B cell (primary cell): Measurements from ENCODE around the gene ATCAY. TPM values are rescaled to one million over a fixed set of nuclear protein-coding genes. Genes with fewer than 3 reads are reported as not detected.

Source experiments
- ATAC-seq: fragments of 200-7000 bp; cut with Tn5 transposase; one replicate; pipeline ENCODE4 v1.10.0; 2021; ENCODE audit warnings: low read depth, mild to moderate bottlenecking, moderate number of reproducible peaks, moderate library complexity
- CTCF ChIA-PET: fragments of 350-600 bp; sonication (Branson Sonifier 250); formaldehyde crosslinking; loops from one replicate; lab custom pipeline; 2021; ENCODE audit warnings: antibody characterized with exemption, inconsistent platforms; lab: Charles Lee
- POLR2A ChIA-PET: fragments of 350-600 bp; sonication (Branson Sonifier 250); formaldehyde crosslinking; loops from one replicate; lab custom pipeline; 2021; ENCODE audit warnings: antibody characterized with exemption; lab: Charles Lee
- DNase-seq: peaks from one replicate; pipeline ENCODE4 v3.0.0; 2013
- H2AFZ ChIP-seq: 2 replicates; pipeline ENCODE4 v1.6.1; 2012; ENCODE audit warnings: mild to moderate bottlenecking, low read depth, low read length; ENCODE audit not compliant: insufficient read depth, poor library complexity, severe bottlenecking
- H3K27ac ChIP-seq, 2 donors: 1 replicate in 1 of 2; 2 replicates in 1 of 2; pipeline ENCODE4 v1.5.1; 2012 to 2013; ENCODE audit warnings: low read length in 2 of 2, mild to moderate bottlenecking in 2 of 2, moderate library complexity in 1 of 2
- H3K27me3 ChIP-seq, 4 experiments: fragments of 200-600 bp in 1 of 4; sonication (generic) in 1 of 4; replicated peaks in 1 of 4; 1 replicate in 2 of 4; 2 replicates in 2 of 4; pipeline versions ENCODE4 v1.6.1 to v1.7.0; 2013 to 2016; ENCODE audit warnings: low read length in 3 of 4, mild to moderate bottlenecking in 2 of 4, mixed read lengths in 1 of 4, moderate library complexity in 1 of 4; ENCODE audit not compliant: insufficient read depth in 4 of 4, control insufficient read depth in 3 of 4; ENCODE audit errors: control extremely low read depth in 1 of 4
- H3K36me3 ChIP-seq, 2 experiments: replicated peaks in 1 of 2; 1 replicate in 1 of 2; 2 replicates in 1 of 2; pipeline versions ENCODE4 v1.6.1 to v1.7.1; 2013; ENCODE audit warnings: low read length in 1 of 2; ENCODE audit not compliant: insufficient read depth in 2 of 2, control insufficient read depth in 1 of 2; ENCODE audit errors: control extremely low read depth in 1 of 2, extremely low read depth in 1 of 2
- H3K4me1 ChIP-seq, 2 donors: fragments of 200-600 bp in 1 of 2; sonication (generic) in 1 of 2; 1 replicate in 1 of 2; 2 replicates in 1 of 2; pipeline versions ENCODE4 v1.5.1 to v1.6.1; 2013 to 2017; ENCODE audit warnings: low read length in 2 of 2; ENCODE audit not compliant: control insufficient read depth in 2 of 2, insufficient read depth in 2 of 2
- H3K4me2 ChIP-seq: replicated peaks from 2 replicates; pipeline ENCODE3; 2012; ENCODE audit warnings: mild to moderate bottlenecking, low read depth, low read length; ENCODE audit not compliant: poor library complexity, severe bottlenecking
- H3K4me3 ChIP-seq, 5 experiments: fragments of 200-600 bp in 1 of 5; sonication (generic) in 1 of 5; 1 replicate in 3 of 5; 2 replicates in 2 of 5; pipeline versions ENCODE4 v1.5.1 to v1.7.0; 2011 to 2016; ENCODE audit warnings: low read length in 4 of 5, mild to moderate bottlenecking in 4 of 5, low read depth in 2 of 5, control low read depth in 1 of 5, moderate library complexity in 1 of 5; ENCODE audit not compliant: insufficient read depth in 1 of 5; ENCODE audit errors: control extremely low read depth in 1 of 5, extremely low read depth in 1 of 5
- H3K79me2 ChIP-seq: fragments of 200-600 bp; sonication (generic); one replicate; pipeline ENCODE4 v1.6.0; 2016; ENCODE audit warnings: low read length; ENCODE audit not compliant: control insufficient read depth, insufficient read depth
- H3K9ac ChIP-seq: fragments of 200-600 bp; sonication (generic); 2 replicates; pipeline ENCODE4 v1.6.1; 2017; ENCODE audit warnings: mild to moderate bottlenecking, low read length, moderate library complexity
- H3K9me3 ChIP-seq, 3 donors: one replicate each; pipeline versions ENCODE4 v1.6.1 to v1.7.1; 2013; ENCODE audit warnings: low read length in 2 of 3; ENCODE audit not compliant: control insufficient read depth in 2 of 3, insufficient read depth in 1 of 3; ENCODE audit errors: control extremely low read depth in 1 of 3
- H4K20me1 ChIP-seq: 2 replicates; pipeline ENCODE4 v1.6.0; 2012; ENCODE audit warnings: mild to moderate bottlenecking, low read length; ENCODE audit not compliant: insufficient read depth, control insufficient read depth, poor library complexity, severe bottlenecking
- H3K27ac Mint-ChIP-seq: one replicate; pipeline ENCODE4 v1.8.0; 2021; ENCODE audit warnings: mixed read lengths
- H3K27me3 Mint-ChIP-seq: one replicate; pipeline ENCODE4 v1.8.0; 2021; ENCODE audit warnings: mixed read lengths
- H3K4me1 Mint-ChIP-seq: one replicate; pipeline ENCODE4 v1.8.0; 2021; ENCODE audit warnings: mixed read lengths
- H3K4me3 Mint-ChIP-seq: one replicate; pipeline ENCODE4 v1.8.0; 2021; ENCODE audit warnings: mixed read lengths
- H3K9me3 Mint-ChIP-seq: one replicate; pipeline ENCODE4 v1.8.0; 2022; ENCODE audit warnings: mixed read lengths; ENCODE audit not compliant: insufficient read depth
- CTCF ChIP-seq: fragments of 200-600 bp; IDR thresholded peaks from one replicate; pipeline ENCODE4 v1.8.0; 2022; ENCODE audit warnings: antibody characterized with exemption, mild to moderate bottlenecking
- EZH2 ChIP-seq: IDR thresholded peaks from 2 replicates; pipeline ENCODE4 v1.6.1; 2012; ENCODE audit warnings: borderline replicate concordance, low read depth, mild to moderate bottlenecking, moderate library complexity, low read length; ENCODE audit not compliant: insufficient read depth, poor library complexity, severe bottlenecking
- WGBS: methylation state at CpG from one replicate; pipeline ENCODE4 v1.1.5; 2013; ENCODE audit warnings: missing lambda C conversion rate; ENCODE audit not compliant: insufficient coverage; 5-methylcytosine and 5-hydroxymethylcytosine counted together
- intact Hi-C: fragments of 100-400 bp; cut with micrococcal nuclease; formaldehyde crosslinking; loops from one replicate; pipeline ENCODE4 v1.10.0; 2022
- polyA plus RNA-seq: library from polyadenylated mRNA; depleted of rRNA; stranded (reverse); fragments of >200 nt; gene quantifications from 2 replicates; pipeline ENCODE4 v1.2.3, GENCODE V29; 2012
- total RNA-seq, 2 donors: library from RNA; stranded (reverse); fragments of 120-200 nt in 1 of 2; gene quantifications; 1 replicate in 1 of 2; 2 replicates in 1 of 2; pipeline versions ENCODE4 v1.2.3 to v1.2.4, GENCODE V29; 2013 to 2022

Gene ATCAY
- total and polyA plus RNA-seq, 2 donors (not counting 1 experiment from before 2014, with no cell fraction given), result not detected

GRCh38 chr19:3837922-3838321, 42.6 kb upstream of the ATCAY start:
- no peaks in the 10 kb centered on the region for H4K20me1 ChIP-seq
- H3K4me1 Mint-ChIP-seq, result no peaks in the 10 kb centered on the region
- ATAC-seq, result no peak
- 98% methylated on average over 19 of the region's 19 CpGs for WGBS
- H3K36me3 ChIP-seq, result no peaks in the 10 kb centered on the region
- no peak overlapping the region for H2AFZ ChIP-seq
- DNase-seq, result no peak
- no peak overlapping the region for H3K4me3 Mint-ChIP-seq
- H3K4me2 ChIP-seq, result no peak overlapping the region
- H3K27me3 ChIP-seq, result no peaks in the 10 kb centered on the region
- no peaks in the 10 kb centered on the region for H3K4me1 ChIP-seq
- ChIA-PET CTCF (no interaction called here), POLR2A (no interaction called here)
- no peak for TF ChIP-seq EZH2
- H3K9me3 Mint-ChIP-seq, result no peaks in the 10 kb centered on the region
- H3K27ac Mint-ChIP-seq, result no peak overlapping the region
- intact Hi-C loops, result no loop called here
- no peak overlapping the region for H3K9ac ChIP-seq
- H3K27ac ChIP-seq, result no peak overlapping the region
- H3K9me3 ChIP-seq, result peaks cover 0 to 3% (median 0%) of the 10 kb centered on the region in 3 donors
- H3K27me3 Mint-ChIP-seq, result no peaks in the 10 kb centered on the region
- no peaks in the 10 kb centered on the region for H3K79me2 ChIP-seq
- H3K4me3 ChIP-seq, result no peak overlapping the region

GRCh38 chr19:3838661-3839060, 41.8 kb upstream of the ATCAY start:
- Mint-ChIP-seq H3K27me3 (no peaks in the 10 kb centered on the region), H3K9me3 (no peaks in the 10 kb centered on the region), H3K4me3 (no peak overlapping the region), H3K27ac (no peak overlapping the region), H3K4me1 (no peaks in the 10 kb centered on the region)
- Histone ChIP-seq H3K36me3 (no peaks in the 10 kb centered on the region), H3K4me2 (no peak overlapping the region), H3K27ac (no peak overlapping the region), H3K4me3 (no peak overlapping the region), H3K9ac (no peak overlapping the region), H3K4me1 (no peaks in the 10 kb centered on the region), H3K9me3 (peaks cover 0 to 3% (median 0%) of the 10 kb centered on the region in 3 donors), H3K79me2 (no peaks in the 10 kb centered on the region), H2AFZ (no peak overlapping the region), H4K20me1 (no peaks in the 10 kb centered on the region), H3K27me3 (no peaks in the 10 kb centered on the region)
- WGBS, result 91% methylated on average over 13 of the region's 13 CpGs
- intact Hi-C loops, result no loop called here
- ATAC-seq (no peak), DNase-seq (no peak)
- TF ChIP-seq EZH2 (no peak), CTCF (no peak)
- CTCF ChIA-PET, result no interaction called here
- POLR2A ChIA-PET, result no interaction called here
